K562 (cell line): ENCODE data around the gene DAPK1. TPM values are rescaled to one million over a fixed set of nuclear protein-coding genes. Genes with fewer than 3 reads are reported as not detected.

Experiments
- ATF4 ChIP-seq: fragments of 450-650 bp; formaldehyde crosslinking; IDR thresholded peaks from 2 replicates; pipeline ENCODE4 v1.4.0; 2022; ENCODE audit warnings: mild to moderate bottlenecking, moderate library complexity
- CREB1 ChIP-seq, 2 experiments: sonication (generic) in 1 of 2; formaldehyde crosslinking in 1 of 2; IDR thresholded peaks; 2 replicates each; pipeline versions ENCODE4 v1.6.1 to v1.8.0; 2012 to 2022; ENCODE audit warnings: inconsistent platforms in 1 of 2, mild to moderate bottlenecking in 1 of 2, missing genetic modification reagents in 1 of 2, moderate library complexity in 1 of 2
- E2F5 ChIP-seq: sonication (generic); formaldehyde crosslinking; IDR thresholded peaks from 2 replicates; pipeline ENCODE4 v1.8.0; 2022; ENCODE audit warnings: mild to moderate bottlenecking, missing genetic modification reagents
- E2F6 ChIP-seq, 2 experiments: IDR thresholded peaks; 2 replicates each; pipeline ENCODE4 v1.6.1; 2011; ENCODE audit warnings: borderline replicate concordance in 1 of 2, control low read depth in 1 of 2, low read depth in 1 of 2, low read length in 1 of 2, mild to moderate bottlenecking in 1 of 2, mixed read lengths in 1 of 2, moderate library complexity in 1 of 2; ENCODE audit not compliant: insufficient read depth in 1 of 2, insufficient read length in 1 of 2, poor library complexity in 1 of 2, severe bottlenecking in 1 of 2; ENCODE audit errors: extremely low read depth in 1 of 2
- HNRNPK ChIP-seq: fragments of 200-400 bp; formaldehyde crosslinking; IDR thresholded peaks from one replicate; pipeline ENCODE4 v1.6.1; 2018; ENCODE audit warnings: mild to moderate bottlenecking, low read depth, low read length; ENCODE audit not compliant: poor library complexity, severe bottlenecking
- LEF1 ChIP-seq: fragments of 450-650 bp; IDR thresholded peaks from 2 replicates; pipeline ENCODE4 v1.6.1; 2016; ENCODE audit warnings: mild to moderate bottlenecking
- MCM2 ChIP-seq: fragments of 450-650 bp; IDR thresholded peaks from 2 replicates; pipeline ENCODE4 v1.6.1; 2017; ENCODE audit warnings: low read depth, mild to moderate bottlenecking
- MEF2A ChIP-seq: IDR thresholded peaks from 2 replicates; pipeline ENCODE4 v1.6.1; 2011; ENCODE audit warnings: low read depth, mild to moderate bottlenecking, low read length, moderate library complexity; ENCODE audit not compliant: control insufficient read depth
- RBBP5 ChIP-seq: fragments of 200-600 bp; sonication (generic); IDR thresholded peaks from 2 replicates; pipeline ENCODE4 v1.6.1; 2012; ENCODE audit warnings: borderline replicate concordance, mild to moderate bottlenecking, low read length, control low read depth, inconsistent platforms; ENCODE audit not compliant: insufficient read depth, poor library complexity, severe bottlenecking
- SOX6 ChIP-seq: fragments of 450-650 bp; IDR thresholded peaks from 2 replicates; pipeline ENCODE4 v1.6.1; 2014; ENCODE audit warnings: mild to moderate bottlenecking
- SRSF9 ChIP-seq: fragments of 200-400 bp; formaldehyde crosslinking; IDR thresholded peaks from 2 replicates; pipeline ENCODE4 v1.6.1; 2017; ENCODE audit warnings: low read depth, low read length, borderline replicate concordance
- TBP ChIP-seq: optimal IDR thresholded peaks from 2 replicates; pipeline ENCODE3; 2011; ENCODE audit warnings: low read depth, low read length, improper control_type of control experiment
- XRCC3 ChIP-seq: fragments of 450-650 bp; IDR thresholded peaks from 2 replicates; pipeline ENCODE4 v1.6.1; 2017; ENCODE audit warnings: mild to moderate bottlenecking, moderate library complexity
- ZBTB11 ChIP-seq, 3 experiments: fragments of 200-800 bp in 1 of 3; fragments of 250-450 bp in 1 of 3; fragments of 450-650 bp in 1 of 3; sonication (Bioruptor Pico) in 1 of 3; sonication (Bioruptor generic) in 1 of 3; formaldehyde crosslinking in 1 of 3; IDR thresholded peaks; 2 replicates each; pipeline versions ENCODE4 v1.6.1 to v1.8.0; 2016 to 2022; ENCODE audit warnings: mild to moderate bottlenecking in 2 of 3, missing genetic modification characterization in 2 of 3, missing compliant biosample characterization in 1 of 3, moderate library complexity in 1 of 3
- ZNF398 ChIP-seq: fragments of 250-450 bp; sonication (Bioruptor Pico); IDR thresholded peaks from 2 replicates; pipeline ENCODE4 v1.8.0; 2021; ENCODE audit warnings: moderate library complexity, mild to moderate bottlenecking, inconsistent platforms
- polyA plus RNA-seq, 8 experiments: library from polyadenylated mRNA; depleted of rRNA in 4 of 8; stranded (reverse) in 5 of 8; unstranded in 3 of 8; fragments of >200 nt; fragmentation: Nextera tagmentation in 2 of 8; fragmentation: Illumina TruSeq in 1 of 8; extraction: Ambion mirVana in 2 of 8; extraction: Trizol in 1 of 8; gene quantifications; 2 replicates each; pipeline versions ENCODE4 v1.2.1 to v1.2.3, GENCODE V29; 2011 to 2014; ENCODE audit warnings: inconsistent platforms in 1 of 8, missing spikeins in 1 of 8
- total RNA-seq, 7 experiments: library from RNA; depleted of rRNA in 6 of 7; stranded (reverse); fragments of >200 nt in 6 of 7; fragmentation: Illumina TruSeq in 2 of 7; extraction: Trizol in 2 of 7; gene quantifications; 2 replicates each; pipeline versions ENCODE4 v1.2.1 to v1.2.3, GENCODE V29; 2011 to 2021; ENCODE audit warnings: low replicate concordance in 1 of 7

Gene DAPK1
- total and polyA plus RNA-seq, 9 of the 15 experiments (the other 6 are each of a cell fraction or from before 2014, with no cell fraction given), result 1.7 to 26.4 (median 15.8) TPM

- TF ChIP-seq RBBP5, result peak; percentile 70
- TF ChIP-seq E2F5 (CRISPR knock-in tag), result no peak
- no peak; the same call in 1 of the 2 replicates for TF ChIP-seq CREB1 (IDR thresholded peaks at IDR 0.05)
- no peak for TF ChIP-seq CREB1 (CRISPR knock-in tag; IDR thresholded peaks at IDR 0.05)
- TF ChIP-seq MCM2, result no peak
- TF ChIP-seq TBP, result peak; percentile 20
- TF ChIP-seq SOX6, result 0 out of 2 replicates have a peak, but pooled peaks have one; percentile 13
- no peak for TF ChIP-seq ZNF398 (CRISPR knock-in tag)
- TF ChIP-seq ATF4, result no peak
- TF ChIP-seq XRCC3, result no peak
- no peak for TF ChIP-seq LEF1
- no peak for TF ChIP-seq ZBTB11 (CRISPR knock-in tag; IDR thresholded peaks at IDR 0.05)
- no peak for TF ChIP-seq SRSF9
- TF ChIP-seq MEF2A, result no peak
- TF ChIP-seq HNRNPK, result no peak
- TF ChIP-seq E2F6 (IDR thresholded peaks at IDR 0.05; ENCODE audit: borderline replicate concordance in 1 of 2, extremely low read depth in 1 of 2, insufficient read depth in 1 of 2, insufficient read length in 1 of 2, low read depth in 1 of 2, low read length in 1 of 2, poor library complexity in 1 of 2, severe bottlenecking in 1 of 2), result peak in 1 of 2 experiments; percentile 84
Measured at GRCh38 chr9:87497604-87498045, at the start of gene DAPK1 (continued).
